Liver (tissue), 9 donors: ENCODE measurements around the gene GGCT. TPM values are rescaled to one million over a fixed set of nuclear protein-coding genes. Genes with fewer than 3 reads are reported as not detected.
A peak's percentile ranks its signal among the peaks of the same experiment; 100 is the strongest.

Experiments used
- DNase-seq: peaks from one replicate; pipeline ENCODE4 v3.0.0-alpha.2; 2017; ENCODE audit warnings: low spot score
- H3K27ac ChIP-seq, 2 donors: one replicate each; pipeline ENCODE4 v1.7.0; 2013; ENCODE audit warnings: inconsistent platforms in 2 of 2, low read length in 2 of 2, control low read depth in 1 of 2, low read depth in 1 of 2, mild to moderate bottlenecking in 1 of 2
- H3K27me3 ChIP-seq, 4 donors: one replicate each; pipeline versions ENCODE4 v1.6.1 to v1.7.0; 2013; ENCODE audit warnings: low read length in 3 of 4, inconsistent platforms in 1 of 4, mild to moderate bottlenecking in 1 of 4, moderate library complexity in 1 of 4; ENCODE audit not compliant: control insufficient read depth in 4 of 4, insufficient read depth in 4 of 4
- H3K36me3 ChIP-seq, 4 donors: one replicate each; pipeline versions ENCODE4 v1.6.1 to v1.7.0; 2013; ENCODE audit warnings: low read length in 3 of 4, mild to moderate bottlenecking in 3 of 4, low read depth in 1 of 4, moderate library complexity in 1 of 4; ENCODE audit not compliant: control insufficient read depth in 4 of 4, insufficient read depth in 3 of 4
- H3K4me1 ChIP-seq, 4 donors: one replicate each; pipeline versions ENCODE4 v1.6.1 to v1.7.0; 2013; ENCODE audit warnings: low read length in 3 of 4, mild to moderate bottlenecking in 3 of 4, moderate library complexity in 1 of 4; ENCODE audit not compliant: control insufficient read depth in 4 of 4, insufficient read depth in 4 of 4
- H3K4me3 ChIP-seq, 3 donors: one replicate each; pipeline versions ENCODE4 v1.6.1 to v1.7.0; 2013; ENCODE audit warnings: low read length in 3 of 3, control low read depth in 1 of 3, low read depth in 1 of 3, mild to moderate bottlenecking in 1 of 3
- H3K9ac ChIP-seq, 2 donors: one replicate each; pipeline ENCODE4 v1.7.0; 2013; ENCODE audit warnings: low read length in 2 of 2, mild to moderate bottlenecking in 2 of 2, moderate library complexity in 2 of 2, control low read depth in 1 of 2, low read depth in 1 of 2
- H3K9me3 ChIP-seq, 4 donors: one replicate each; pipeline versions ENCODE4 v1.6.1 to v1.7.0; 2013; ENCODE audit warnings: low read length in 3 of 4; ENCODE audit not compliant: control insufficient read depth in 4 of 4
- ATF3 ChIP-seq: IDR thresholded peaks from 2 replicates; pipeline ENCODE4 v1.6.1; 2016; ENCODE audit warnings: antibody characterized with exemption
- EGR1 ChIP-seq, 2 donors: IDR thresholded peaks; 2 replicates each; pipeline ENCODE4 v1.6.1; 2016 to 2018; ENCODE audit warnings: antibody characterized with exemption in 2 of 2, low read depth in 2 of 2
- FOXA1 ChIP-seq: IDR thresholded peaks from 2 replicates; pipeline ENCODE4 v1.6.1; 2016; ENCODE audit warnings: antibody characterized with exemption
- FOXA2 ChIP-seq: IDR thresholded peaks from 2 replicates; pipeline ENCODE4 v1.6.1; 2016; ENCODE audit warnings: antibody characterized with exemption
- GABPA ChIP-seq, 2 donors: IDR thresholded peaks in 1 of 2; conservative IDR thresholded peaks in 1 of 2; 2 replicates each; pipeline ENCODE4 v1.6.1; 2016; ENCODE audit warnings: antibody characterized with exemption in 2 of 2, mild to moderate bottlenecking in 1 of 2, moderate library complexity in 1 of 2
- HNF4A ChIP-seq, 2 donors: conservative IDR thresholded peaks; 2 replicates each; pipeline ENCODE4 v1.6.1; 2016; ENCODE audit warnings: antibody characterized with exemption in 2 of 2, mild to moderate bottlenecking in 2 of 2
- HNF4G ChIP-seq: IDR thresholded peaks from 2 replicates; pipeline ENCODE4 v1.6.1; 2016; ENCODE audit warnings: antibody characterized with exemption
- JUND ChIP-seq, 2 donors: IDR thresholded peaks; 2 replicates each; pipeline ENCODE4 v1.6.1; 2016; ENCODE audit warnings: antibody characterized with exemption in 2 of 2
- NR2F2 ChIP-seq: IDR thresholded peaks from 2 replicates; pipeline ENCODE4 v1.6.1; 2016; ENCODE audit warnings: antibody characterized with exemption
- RAD21 ChIP-seq, 2 donors: IDR thresholded peaks; 2 replicates each; pipeline ENCODE4 v1.6.1; 2016; ENCODE audit warnings: antibody characterized with exemption in 2 of 2, mild to moderate bottlenecking in 2 of 2
- REST ChIP-seq: IDR thresholded peaks from 2 replicates; pipeline ENCODE4 v1.6.1; 2016; ENCODE audit warnings: antibody characterized with exemption, mild to moderate bottlenecking
- RXRA ChIP-seq, 2 donors: IDR thresholded peaks; 2 replicates each; pipeline ENCODE4 v1.6.1; 2017 to 2018; ENCODE audit warnings: antibody characterized with exemption in 2 of 2, mild to moderate bottlenecking in 1 of 2
- YY1 ChIP-seq: IDR thresholded peaks from 2 replicates; pipeline ENCODE4 v1.6.1; 2016; ENCODE audit warnings: antibody characterized with exemption, mild to moderate bottlenecking
- ZBTB33 ChIP-seq: IDR thresholded peaks from 2 replicates; pipeline ENCODE4 v1.6.1; 2016; ENCODE audit warnings: antibody characterized with exemption
- WGBS: extraction: QIAGEN DNeasy Blood & Tissue Kit; methylation state at CpG from one replicate; pipeline ENCODE4 v1.1.7; 2013; 5-methylcytosine and 5-hydroxymethylcytosine counted together
- polyA plus RNA-seq, 2 donors: library from polyadenylated mRNA; stranded (reverse) in 1 of 2; unstranded in 1 of 2; fragments of 200-250 nt in 1 of 2; fragments of >200 nt in 1 of 2; fragmentation: Nextera tagmentation in 1 of 2; extraction: Ambion mirVana in 1 of 2; gene quantifications; one replicate each; pipeline versions ENCODE4 v1.2.1 to v1.2.3, GENCODE V29; 2013 to 2015
- total RNA-seq, 2 donors: library from RNA; depleted of rRNA; stranded (reverse); fragments of >200 nt; gene quantifications; one replicate each; pipeline ENCODE4 v1.2.3, GENCODE V29; 2014
- TF ChIP-seq, protein P1 (sequence below): IDR thresholded peaks from 2 replicates; pipeline ENCODE4 v1.6.1; 2016; ENCODE audit warnings: antibody characterized with exemption
- TF ChIP-seq, protein P2 (sequence below): fragments of 150-350 bp; IDR thresholded peaks from 2 replicates; pipeline ENCODE4 v1.5.1; 2017; ENCODE audit warnings: improper control_type of control experiment, low read depth, low read length; ENCODE audit not compliant: missing input control
- donor health status: healthy.
- donor health status: healthy.
- donor health status: healthy.
- donor health status: healthy.
- donor health status: healthy.

The GGCT gene
- total and polyA plus RNA-seq, 4 donors, result 11.0 to 22.5 (median 21.3) TPM

- TF ChIP-seq YY1 (no peak), GABPA (IDR thresholded peaks at IDR 0.05 in 1 of 2, conservative IDR thresholded peaks at IDR 0.05 in 1 of 2) (no peak), RXRA (IDR thresholded peaks at IDR 0.05) (no peak), ATF3 (no peak), JUND (IDR thresholded peaks at IDR 0.05) (no peak)
- TF ChIP-seq, protein P1, sequence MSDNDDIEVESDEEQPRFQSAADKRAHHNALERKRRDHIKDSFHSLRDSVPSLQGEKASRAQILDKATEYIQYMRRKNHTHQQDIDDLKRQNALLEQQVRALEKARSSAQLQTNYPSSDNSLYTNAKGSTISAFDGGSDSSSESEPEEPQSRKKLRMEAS, result no peak
Measured at GRCh38 chr7:30452280-30452930, 52.2 kb downstream of the GGCT start (continued).

DNA sequence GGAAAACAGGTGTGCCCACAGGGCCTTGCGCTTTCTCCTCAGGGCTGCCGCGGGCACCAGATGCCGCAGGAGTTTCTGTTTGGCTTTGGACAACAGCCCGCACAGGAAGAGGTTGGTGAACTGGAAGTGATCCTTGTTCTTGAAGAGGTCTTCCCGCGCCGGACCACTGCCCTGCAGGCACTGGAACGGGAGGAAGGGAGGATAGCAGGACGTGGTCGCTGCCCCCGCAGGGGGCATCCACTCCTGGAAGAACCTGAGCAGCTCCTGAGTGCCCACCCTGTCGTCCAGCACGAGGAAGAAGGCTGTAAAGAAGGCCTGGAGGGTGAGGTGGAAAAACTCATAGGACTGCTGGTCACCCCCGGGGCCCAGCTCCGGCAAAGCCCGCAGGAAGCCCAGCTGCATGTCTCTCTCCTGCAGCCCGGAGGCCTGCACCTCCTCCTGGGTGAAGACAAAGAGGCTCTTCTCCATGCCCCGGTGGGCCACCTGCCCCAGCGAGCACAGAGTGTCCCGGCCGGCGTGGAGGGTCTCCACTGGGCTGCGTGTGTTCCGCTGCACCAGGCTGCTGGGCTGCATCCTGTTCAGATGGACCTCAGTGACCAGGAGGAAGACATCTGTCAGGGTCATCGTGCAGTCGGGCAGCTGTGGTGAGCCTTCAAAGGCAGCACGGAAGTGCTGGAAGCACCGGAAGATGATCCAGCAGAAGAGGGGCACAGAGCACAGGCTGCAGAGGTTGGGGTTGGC is 52.9 kb downstream of the GGCT start:
- Histone ChIP-seq H3K9me3 (no peaks in the 10 kb centered on the region), H3K9ac (no peak overlapping the region), H3K4me1 (peaks cover 0 to 14% (median 3%) of the 10 kb centered on the region in 4 donors), H3K27ac (no peak overlapping the region), H3K4me3 (no peak overlapping the region), H3K27me3 (no peaks in the 10 kb centered on the region), H3K36me3 (peaks cover 0 to 9% (median 3%) of the 10 kb centered on the region in 4 donors)
- TF ChIP-seq HNF4G (no peak), NR2F2 (peak; percentile 88)
- 88% methylated on average over 29 of the region's 29 CpGs for WGBS
- DNase-seq, result no peak

DNA sequence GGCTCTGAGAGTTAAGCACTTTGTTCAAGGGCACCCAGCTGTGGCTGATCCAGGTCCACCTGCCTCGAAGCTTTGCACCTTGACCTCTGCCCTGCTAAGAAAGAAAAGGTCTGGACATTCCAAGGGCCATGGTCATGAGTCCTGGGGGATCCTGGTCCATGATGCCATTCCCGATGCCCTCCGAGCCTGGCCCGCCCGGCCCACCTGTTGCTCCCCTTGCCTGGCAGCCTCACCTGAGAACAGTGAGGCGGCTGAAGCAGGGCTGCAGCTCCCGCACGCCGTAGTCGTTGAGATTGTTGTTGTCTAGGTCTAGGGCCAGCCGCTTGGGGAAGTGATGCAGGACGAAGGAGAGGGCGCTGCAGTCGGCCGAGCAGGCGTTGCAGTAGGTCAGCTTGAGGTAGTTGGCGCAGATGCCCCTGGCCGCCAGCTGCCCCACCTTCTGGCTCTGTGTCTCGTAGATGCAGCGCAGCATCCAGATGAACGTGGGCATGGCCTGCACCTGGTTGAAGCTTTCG is 53.6 kb downstream of the GGCT start:
- H3K4me3 ChIP-seq, result no peak overlapping the region
- H3K9ac ChIP-seq, result no peak overlapping the region
- H3K9me3 ChIP-seq, result no peaks in the 10 kb centered on the region
- no peak for DNase-seq
- no peaks in the 10 kb centered on the region for H3K27me3 ChIP-seq
- peaks cover 0 to 16% (median 4%) of the 10 kb centered on the region in 4 donors for H3K4me1 ChIP-seq
- WGBS, result 93% methylated on average over 22 of the region's 22 CpGs
- TF ChIP-seq ATF3 (no peak), HNF4A (conservative IDR thresholded peaks at IDR 0.05) (no peak), JUND (IDR thresholded peaks at IDR 0.05) (no peak), RAD21 (IDR thresholded peaks at IDR 0.05) (no peak), FOXA2 (no peak), EGR1 (IDR thresholded peaks at IDR 0.05; ENCODE audit: low read depth in 2 of 2) (no peak), ZBTB33 (no peak), YY1 (no peak), RXRA (IDR thresholded peaks at IDR 0.05) (no peak), GABPA (IDR thresholded peaks at IDR 0.05 in 1 of 2, conservative IDR thresholded peaks at IDR 0.05 in 1 of 2) (no peak), FOXA1 (no peak), REST (no peak)
- TF ChIP-seq, protein P2, sequence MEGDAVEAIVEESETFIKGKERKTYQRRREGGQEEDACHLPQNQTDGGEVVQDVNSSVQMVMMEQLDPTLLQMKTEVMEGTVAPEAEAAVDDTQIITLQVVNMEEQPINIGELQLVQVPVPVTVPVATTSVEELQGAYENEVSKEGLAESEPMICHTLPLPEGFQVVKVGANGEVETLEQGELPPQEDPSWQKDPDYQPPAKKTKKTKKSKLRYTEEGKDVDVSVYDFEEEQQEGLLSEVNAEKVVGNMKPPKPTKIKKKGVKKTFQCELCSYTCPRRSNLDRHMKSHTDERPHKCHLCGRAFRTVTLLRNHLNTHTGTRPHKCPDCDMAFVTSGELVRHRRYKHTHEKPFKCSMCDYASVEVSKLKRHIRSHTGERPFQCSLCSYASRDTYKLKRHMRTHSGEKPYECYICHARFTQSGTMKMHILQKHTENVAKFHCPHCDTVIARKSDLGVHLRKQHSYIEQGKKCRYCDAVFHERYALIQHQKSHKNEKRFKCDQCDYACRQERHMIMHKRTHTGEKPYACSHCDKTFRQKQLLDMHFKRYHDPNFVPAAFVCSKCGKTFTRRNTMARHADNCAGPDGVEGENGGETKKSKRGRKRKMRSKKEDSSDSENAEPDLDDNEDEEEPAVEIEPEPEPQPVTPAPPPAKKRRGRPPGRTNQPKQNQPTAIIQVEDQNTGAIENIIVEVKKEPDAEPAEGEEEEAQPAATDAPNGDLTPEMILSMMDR, result no peak
- TF ChIP-seq, protein P1, result no peak
- no peak overlapping the region for H3K27ac ChIP-seq
- H3K36me3 ChIP-seq, result peaks cover 0 to 9% (median 2%) of the 10 kb centered on the region in 4 donors
